GM19099 (cell line): Measurements from ENCODE around the gene NFIA.

Experiments used
- POLR2A ChIP-seq: IDR thresholded peaks from 3 replicates; pipeline ENCODE4 v1.6.1; 2011; ENCODE audit warnings: low read depth; ENCODE audit not compliant: insufficient read length; ENCODE audit errors: extremely low read depth

NFIA gene

DNA sequence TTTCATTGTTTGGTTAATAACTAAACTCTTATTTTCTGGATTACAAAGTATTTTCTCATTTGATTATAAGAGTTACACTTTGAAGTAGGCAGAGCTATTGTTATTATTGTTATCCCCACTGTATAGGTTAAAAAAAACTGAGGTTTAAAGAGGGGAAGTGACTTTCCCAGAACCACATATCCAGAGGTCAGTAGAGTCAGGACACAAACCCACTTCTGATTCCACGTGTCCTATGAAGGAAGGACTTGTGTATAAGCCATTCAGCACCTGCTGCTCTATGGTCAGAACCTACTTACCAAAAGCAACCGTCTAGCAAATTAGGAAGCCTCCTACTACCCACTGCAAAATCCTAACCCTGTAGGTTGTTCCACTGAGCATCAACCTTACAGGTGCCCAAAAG, 351.3 kb downstream of the NFIA start:
- TF ChIP-seq POLR2A: no peak

- TF ChIP-seq POLR2A: no peak
Measured at GRCh38 chr1:61434276-61434675, 351.9 kb downstream of the NFIA start.

DNA sequence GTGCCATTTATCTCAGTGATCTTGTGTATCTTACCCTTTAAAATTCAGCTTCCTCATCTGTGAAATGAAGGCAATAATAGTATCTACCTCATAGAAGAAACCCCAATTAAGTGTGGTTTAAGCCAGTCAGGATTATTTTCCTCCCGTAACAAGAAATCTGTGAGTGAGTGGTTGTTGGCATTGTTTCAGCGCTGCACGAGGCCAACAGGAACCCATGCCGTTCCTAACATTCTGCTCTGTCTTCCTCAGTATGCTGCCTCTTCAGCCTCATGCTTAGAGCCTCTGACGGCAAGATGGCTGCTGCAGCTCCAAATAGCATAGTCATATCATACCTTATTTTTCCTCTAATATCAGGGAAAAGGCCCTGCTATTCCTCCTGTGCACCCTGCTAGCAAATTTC, 352.9 kb downstream of the NFIA start:
- TF ChIP-seq POLR2A: no peak

DNA sequence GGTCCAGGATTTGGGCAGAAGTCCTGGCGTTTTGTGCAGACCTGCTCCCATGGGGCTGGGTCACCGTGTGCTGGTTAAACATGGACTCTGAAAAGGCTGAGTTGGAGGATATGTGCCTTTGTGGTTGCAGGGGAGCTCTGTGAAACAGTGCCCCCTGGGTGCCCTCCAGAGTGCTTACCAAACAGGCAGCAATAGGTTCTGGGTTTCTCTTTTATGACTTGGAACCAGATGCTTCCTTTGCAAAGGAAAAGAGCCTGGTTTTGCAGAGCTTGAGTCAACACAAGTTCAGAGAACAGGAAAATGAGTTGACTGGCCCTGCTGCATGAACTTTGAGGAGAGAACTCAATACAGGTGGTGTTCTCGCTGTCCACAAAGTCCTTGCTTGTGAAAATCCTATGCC, 353.7 kb downstream of the NFIA start:
- no peak for TF ChIP-seq POLR2A

DNA sequence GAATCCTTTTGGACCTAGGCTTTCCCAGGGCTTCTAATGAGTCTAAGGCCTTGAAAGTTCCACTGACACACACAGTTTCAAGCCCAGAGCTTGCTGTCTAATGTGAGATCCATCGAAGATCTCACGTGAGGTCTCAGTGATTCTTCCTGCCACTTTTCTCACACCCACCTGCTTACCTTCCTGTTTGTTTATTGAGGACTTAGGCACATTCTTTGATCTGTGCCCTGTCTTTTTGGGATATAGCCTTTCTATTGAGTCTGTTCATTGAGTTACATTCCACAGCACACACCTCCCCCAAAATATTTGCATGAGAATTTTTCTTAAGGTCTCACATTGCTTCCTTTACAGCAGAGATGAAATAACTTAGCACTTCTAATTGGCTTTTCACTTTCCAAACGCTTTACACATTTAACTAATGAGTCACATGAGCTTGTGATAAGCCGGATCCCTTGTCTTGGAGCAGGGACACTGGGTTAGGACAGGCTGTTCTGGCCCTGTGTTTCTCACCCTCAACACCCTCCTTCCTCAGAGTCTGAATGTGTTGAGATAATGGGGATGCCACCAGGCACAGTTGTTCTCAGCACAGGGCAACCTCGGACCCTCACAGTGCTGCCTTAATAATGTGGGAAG, 354.2 kb downstream of the NFIA start:
- TF ChIP-seq POLR2A: no peak

DNA sequence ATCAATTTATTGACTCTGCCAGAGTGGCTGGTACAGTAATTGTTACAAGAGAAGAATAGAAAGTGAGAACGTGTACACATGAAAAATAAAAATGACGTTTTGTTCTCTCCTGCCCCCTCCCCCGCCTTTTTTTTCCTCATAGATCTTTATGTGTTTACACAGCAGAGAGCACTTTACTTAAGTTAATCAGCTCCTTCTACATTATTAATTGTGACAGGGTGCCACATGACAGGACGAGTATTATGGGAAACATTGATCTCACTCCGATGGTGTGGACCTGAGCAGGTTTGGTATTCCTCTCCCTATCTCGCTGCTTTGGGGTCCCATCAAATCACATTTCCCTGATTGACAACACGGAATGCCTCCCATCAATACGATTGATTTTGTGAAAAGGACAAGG, 356.9 kb downstream of the NFIA start:
- TF ChIP-seq POLR2A: no peak

GRCh38 chr1:61441723-61442262, 359.4 kb downstream of the NFIA start:
- no peak for TF ChIP-seq POLR2A

GRCh38 chr1:61442544-61442943, 360.2 kb downstream of the NFIA start:
- no peak for TF ChIP-seq POLR2A

- TF ChIP-seq POLR2A: no peak
Measured at GRCh38 chr1:61444288-61444687, 361.9 kb downstream of the NFIA start.

GRCh38 chr1:61445269-61445825, 363.0 kb downstream of the NFIA start:
- no peak for TF ChIP-seq POLR2A

- TF ChIP-seq POLR2A: no peak
Measured at GRCh38 chr1:61446531-61446991, 364.2 kb downstream of the NFIA start.

- no peak for TF ChIP-seq POLR2A
Measured at GRCh38 chr1:61447106-61447967, 365.0 kb downstream of the NFIA start.

GRCh38 chr1:61447968-61448430, 365.6 kb downstream of the NFIA start:
- no peak for TF ChIP-seq POLR2A

DNA sequence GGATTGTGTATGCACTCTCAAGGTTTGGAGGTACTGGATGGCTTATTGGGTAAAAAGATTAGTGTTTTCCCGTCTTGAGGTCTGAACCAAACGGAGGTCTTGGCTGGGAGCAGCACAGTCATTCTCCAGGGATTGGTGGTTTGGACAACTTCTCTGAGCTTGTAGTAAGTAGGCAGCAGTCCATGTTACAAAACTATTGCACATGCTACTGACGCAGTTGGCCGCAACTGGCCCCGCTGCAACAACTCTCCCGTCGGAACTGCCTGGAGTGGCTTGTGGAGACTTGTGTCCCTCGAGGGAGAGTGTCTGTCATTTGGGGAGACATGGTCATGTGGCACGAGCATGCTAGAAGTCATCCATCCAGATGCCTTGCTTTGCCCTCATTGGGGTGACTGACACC, 366.6 kb downstream of the NFIA start:
- TF ChIP-seq POLR2A: no peak

- no peak for TF ChIP-seq POLR2A
Measured at GRCh38 chr1:61449410-61449809, 367.0 kb downstream of the NFIA start.
